Esophagus squamous epithelium (tissue), 5 donors: ENCODE data around the gene SMPD3. TPM values are rescaled to one million over a fixed set of nuclear protein-coding genes. Genes with fewer than 3 reads are reported as not detected.
A peak's percentile ranks its signal among the peaks of the same experiment; 100 is the strongest.

Experiments
- DNase-seq: peaks from one replicate; lab custom pipeline; 2025; lab: John Stamatoyannopoulos, UW
- H3K27ac ChIP-seq, 4 donors: fragments of 200-600 bp; sonication (generic); one replicate each; pipeline ENCODE4 v1.5.1; 2016 to 2019; ENCODE audit warnings: mild to moderate bottlenecking in 1 of 4
- H3K27me3 ChIP-seq, 4 donors: fragments of 200-600 bp; sonication (generic); 1 replicate in 3 of 4; 2 replicates in 1 of 4; pipeline versions ENCODE4 v1.5.1 to v1.6.0; 2017 to 2021; ENCODE audit warnings: antibody characterized with exemption in 1 of 4
- H3K36me3 ChIP-seq, 3 donors: fragments of 200-600 bp; sonication (generic); one replicate each; pipeline ENCODE4 v1.5.1; 2016 to 2019
- H3K4me1 ChIP-seq, 3 donors: fragments of 200-600 bp; sonication (generic); one replicate each; pipeline ENCODE4 v1.5.1; 2017 to 2019
- H3K4me3 ChIP-seq, 4 donors: fragments of 200-600 bp; sonication (generic); 1 replicate in 3 of 4; 2 replicates in 1 of 4; pipeline ENCODE4 v1.5.1; 2016 to 2019; ENCODE audit warnings: mild to moderate bottlenecking in 2 of 4, moderate library complexity in 1 of 4
- H3K9me3 ChIP-seq, 3 donors: fragments of 200-600 bp; sonication (generic); one replicate each; pipeline ENCODE4 v1.5.1; 2016 to 2019
- POLR2A ChIP-seq, 4 donors: fragments of 450-650 bp; IDR thresholded peaks; one replicate each; pipeline ENCODE4 v1.6.1; 2017; ENCODE audit warnings: antibody characterized with exemption in 4 of 4, mild to moderate bottlenecking in 4 of 4, moderate library complexity in 3 of 4
- WGBS, 2 donors: methylation state at CpG; one replicate each; pipeline ENCODE4 v1.1.5; 2018; 5-methylcytosine and 5-hydroxymethylcytosine counted together
- intact Hi-C: fragments of 100-400 bp; cut with DNase I; formaldehyde crosslinking; loops from one replicate; pipeline ENCODE4 v1.15.0; 2022
- total RNA-seq, 4 donors: library from RNA; depleted of rRNA; stranded (reverse); fragments of >200 nt; gene quantifications; one replicate each; pipeline ENCODE4 v1.1.0, GENCODE V29; 2016
- TF ChIP-seq, protein P1 (sequence below), 6 experiments: fragments of 450-650 bp in 4 of 6; fragments of 200-600 bp in 2 of 6; sonication (generic) in 2 of 6; IDR thresholded peaks; one replicate each; pipeline ENCODE4 v1.5.1; 2016 to 2019; ENCODE audit warnings: antibody characterized with exemption in 6 of 6, mild to moderate bottlenecking in 4 of 6, moderate library complexity in 4 of 6
- donor health status: DM: yes; HTN: yes; CAD: no.

Gene SMPD3
- total RNA-seq, 4 donors from 2014 or later, result 0.18 to 2.3 (median 0.92) TPM

- Histone ChIP-seq H3K4me1 (peaks cover 12 to 49% (median 20%) of the 10 kb centered on the region in 3 donors), H3K27ac (peak overlapping the region in 1 of 4 donors; percentile 73), H3K36me3 (no peaks in the 10 kb centered on the region), H3K27me3 (peaks cover 0 to 4% (median 0%) of the 10 kb centered on the region in 4 donors), H3K9me3 (no peaks in the 10 kb centered on the region), H3K4me3 (no peak overlapping the region)
- DNase-seq, result no peak
- intact Hi-C loops, result no loop called here
- TF ChIP-seq, protein P1, sequence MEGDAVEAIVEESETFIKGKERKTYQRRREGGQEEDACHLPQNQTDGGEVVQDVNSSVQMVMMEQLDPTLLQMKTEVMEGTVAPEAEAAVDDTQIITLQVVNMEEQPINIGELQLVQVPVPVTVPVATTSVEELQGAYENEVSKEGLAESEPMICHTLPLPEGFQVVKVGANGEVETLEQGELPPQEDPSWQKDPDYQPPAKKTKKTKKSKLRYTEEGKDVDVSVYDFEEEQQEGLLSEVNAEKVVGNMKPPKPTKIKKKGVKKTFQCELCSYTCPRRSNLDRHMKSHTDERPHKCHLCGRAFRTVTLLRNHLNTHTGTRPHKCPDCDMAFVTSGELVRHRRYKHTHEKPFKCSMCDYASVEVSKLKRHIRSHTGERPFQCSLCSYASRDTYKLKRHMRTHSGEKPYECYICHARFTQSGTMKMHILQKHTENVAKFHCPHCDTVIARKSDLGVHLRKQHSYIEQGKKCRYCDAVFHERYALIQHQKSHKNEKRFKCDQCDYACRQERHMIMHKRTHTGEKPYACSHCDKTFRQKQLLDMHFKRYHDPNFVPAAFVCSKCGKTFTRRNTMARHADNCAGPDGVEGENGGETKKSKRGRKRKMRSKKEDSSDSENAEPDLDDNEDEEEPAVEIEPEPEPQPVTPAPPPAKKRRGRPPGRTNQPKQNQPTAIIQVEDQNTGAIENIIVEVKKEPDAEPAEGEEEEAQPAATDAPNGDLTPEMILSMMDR (IDR thresholded peaks at IDR 0.05), result no peak
- no peak for TF ChIP-seq POLR2A (IDR thresholded peaks at IDR 0.05)
- WGBS, 2 donors, result 82 to 100% methylated on average over 2 to 10 of the region's 11 CpGs
Observed at GRCh38 chr16:68492151-68492542, 43.8 kb upstream of the SMPD3 start.

DNA sequence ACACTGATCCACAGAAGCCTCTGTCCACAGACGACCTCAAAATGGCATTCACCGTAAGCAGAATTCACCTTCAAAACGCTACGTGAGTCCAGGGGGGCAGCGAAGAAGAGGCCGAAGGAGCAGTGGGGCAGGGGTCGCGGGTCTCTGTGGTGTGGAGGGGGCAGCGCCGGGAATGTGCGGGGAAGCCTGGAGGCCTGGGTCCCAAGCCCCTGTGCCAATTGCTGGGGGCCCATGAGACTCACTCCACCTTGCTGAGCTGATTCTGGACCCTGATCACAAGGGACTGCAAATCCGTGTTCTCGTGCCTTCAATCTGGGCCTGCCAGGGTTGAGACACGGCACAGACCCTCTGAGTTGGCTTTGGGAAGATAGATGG lies 43.3 kb upstream of the SMPD3 start:
- Histone ChIP-seq H3K9me3 (no peaks in the 10 kb centered on the region), H3K27ac (peak overlapping the region in 3 of 4 donors; percentile 49 to 73 (median 50)), H3K4me3 (no peak overlapping the region), H3K27me3 (no peaks in the 10 kb centered on the region), H3K4me1 (peaks cover 18 to 55% (median 20%) of the 10 kb centered on the region in 3 donors), H3K36me3 (no peaks in the 10 kb centered on the region)
- intact Hi-C loops, result no loop called here
- 56 to 77% methylated on average over 4 to 8 of the region's 14 CpGs for WGBS, 2 donors
- TF ChIP-seq, protein P1 (IDR thresholded peaks at IDR 0.05), result no peak
- DNase-seq, result no peak

GRCh38 chr16:68490829-68491575 lies 42.7 kb upstream of the SMPD3 start:
- peak overlapping the region in 3 of 4 donors; percentile 49 to 73 (median 50) for H3K27ac ChIP-seq
- TF ChIP-seq, protein P1 (IDR thresholded peaks at IDR 0.05), result no peak
- TF ChIP-seq POLR2A (IDR thresholded peaks at IDR 0.05), result no peak
- no peaks in the 10 kb centered on the region for H3K36me3 ChIP-seq
- peaks cover 18 to 61% (median 20%) of the 10 kb centered on the region in 3 donors for H3K4me1 ChIP-seq
- no peaks in the 10 kb centered on the region for H3K27me3 ChIP-seq
- H3K9me3 ChIP-seq, result no peaks in the 10 kb centered on the region
- intact Hi-C loops, result no loop called here
- H3K4me3 ChIP-seq, result no peak overlapping the region
- no peak for DNase-seq
- 21 to 31% methylated on average over 6 to 12 of the region's 13 CpGs for WGBS, 2 donors

DNA sequence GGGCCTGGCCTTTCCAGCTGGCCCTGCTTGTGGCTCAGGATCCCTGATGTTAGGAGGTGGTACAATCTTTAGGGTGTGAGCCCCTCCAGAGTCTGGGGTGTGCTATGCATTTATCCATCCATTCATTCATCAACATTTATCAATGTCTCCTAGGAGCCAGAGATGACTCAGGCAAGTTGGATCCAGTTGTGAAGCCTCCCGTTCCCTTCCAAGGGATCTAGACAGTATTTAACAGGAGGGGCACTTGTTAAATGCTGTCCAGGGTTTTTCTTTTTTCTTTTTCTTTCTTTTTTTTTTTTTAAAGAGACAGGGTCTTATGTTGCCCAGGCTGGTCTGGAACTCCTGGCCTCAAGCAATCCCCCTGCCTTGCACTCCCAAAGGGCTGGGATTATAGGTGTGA lies 42.0 kb upstream of the SMPD3 start:
- Histone ChIP-seq H3K27me3 (no peaks in the 10 kb centered on the region), H3K4me1 (peaks cover 18 to 61% (median 20%) of the 10 kb centered on the region in 3 donors), H3K4me3 (no peak overlapping the region), H3K27ac (peak overlapping the region in 3 of 4 donors; percentile 20 to 73 (median 46)), H3K9me3 (no peaks in the 10 kb centered on the region), H3K36me3 (no peaks in the 10 kb centered on the region)
- intact Hi-C loops, result no loop called here
- TF ChIP-seq POLR2A (IDR thresholded peaks at IDR 0.05), result no peak
- TF ChIP-seq, protein P1 (IDR thresholded peaks at IDR 0.05), result no peak
- 17 to 29% methylated on average over 1 of the region's 1 CpG for WGBS, 2 donors
- no peak for DNase-seq

GRCh38 chr16:68488554-68488953 lies 40.2 kb upstream of the SMPD3 start:
- H3K36me3 ChIP-seq, result no peaks in the 10 kb centered on the region
- H3K4me1 ChIP-seq, result peaks cover 18 to 60% (median 20%) of the 10 kb centered on the region in 3 donors
- H3K4me3 ChIP-seq, result no peak overlapping the region
- no peak overlapping the region for H3K27ac ChIP-seq
- TF ChIP-seq POLR2A (IDR thresholded peaks at IDR 0.05), result no peak
- TF ChIP-seq, protein P1 (IDR thresholded peaks at IDR 0.05), result no peak
- DNase-seq, result no peak
- no peaks in the 10 kb centered on the region for H3K27me3 ChIP-seq
- intact Hi-C loops, result no loop called here
- 66 to 91% methylated on average over 2 of the region's 2 CpGs for WGBS, 2 donors
- H3K9me3 ChIP-seq, result no peaks in the 10 kb centered on the region
